ENCODE results near the gene PLB1. TPM values are rescaled to one million over a fixed set of nuclear protein-coding genes. Genes with fewer than 3 reads are reported as not detected.

The PLB1 gene
- total and polyA plus RNA-seq, 2 experiments from 2014 or later = 0.06 to 0.21 TPM

DNA sequence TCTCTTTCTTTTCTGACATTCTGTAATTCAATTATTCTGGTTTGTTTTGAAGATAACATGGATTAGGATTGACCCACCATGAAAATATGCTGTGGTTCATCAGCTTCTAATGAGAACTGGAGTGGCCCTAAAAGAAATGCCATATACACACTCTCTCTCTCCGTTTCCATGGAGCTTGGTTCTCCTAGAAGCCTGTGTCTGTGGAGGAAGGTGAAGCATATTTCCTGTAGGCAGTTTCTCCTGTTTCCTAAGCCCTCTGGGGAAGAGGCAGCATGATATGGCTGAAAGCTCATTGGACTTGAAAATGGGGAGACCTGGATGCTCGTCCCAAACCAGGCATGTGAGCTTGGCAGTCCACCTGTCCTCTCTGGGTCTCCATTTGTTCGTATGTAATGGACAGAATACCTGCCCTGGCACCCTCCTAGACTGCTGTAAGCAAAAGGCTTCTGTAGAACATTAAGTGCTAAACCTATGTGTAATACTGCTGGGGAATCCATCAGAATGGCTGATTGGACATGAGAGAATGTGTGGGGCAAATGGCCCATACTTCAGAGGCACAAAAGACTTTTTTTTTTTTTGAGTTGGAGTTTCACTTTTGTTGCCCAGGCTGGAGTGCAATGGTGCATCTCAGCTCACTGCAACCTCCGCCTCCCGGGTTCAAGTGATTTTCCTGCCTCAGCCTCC is 180.4 kb downstream of the PLB1 start (continued):
- TF ChIP-seq, protein P1, sequence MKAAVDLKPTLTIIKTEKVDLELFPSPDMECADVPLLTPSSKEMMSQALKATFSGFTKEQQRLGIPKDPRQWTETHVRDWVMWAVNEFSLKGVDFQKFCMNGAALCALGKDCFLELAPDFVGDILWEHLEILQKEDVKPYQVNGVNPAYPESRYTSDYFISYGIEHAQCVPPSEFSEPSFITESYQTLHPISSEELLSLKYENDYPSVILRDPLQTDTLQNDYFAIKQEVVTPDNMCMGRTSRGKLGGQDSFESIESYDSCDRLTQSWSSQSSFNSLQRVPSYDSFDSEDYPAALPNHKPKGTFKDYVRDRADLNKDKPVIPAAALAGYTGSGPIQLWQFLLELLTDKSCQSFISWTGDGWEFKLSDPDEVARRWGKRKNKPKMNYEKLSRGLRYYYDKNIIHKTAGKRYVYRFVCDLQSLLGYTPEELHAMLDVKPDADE (IDR thresholded peaks at IDR 0.05) = no peak
- TF ChIP-seq EZH2 (IDR thresholded peaks at IDR 0.05; ENCODE audit: low read depth, unreplicated experiment) = no peak
- no peak for TF ChIP-seq CREB1 (CRISPR knock-in tag; IDR thresholded peaks at IDR 0.05; ENCODE audit: low read depth)

DNA sequence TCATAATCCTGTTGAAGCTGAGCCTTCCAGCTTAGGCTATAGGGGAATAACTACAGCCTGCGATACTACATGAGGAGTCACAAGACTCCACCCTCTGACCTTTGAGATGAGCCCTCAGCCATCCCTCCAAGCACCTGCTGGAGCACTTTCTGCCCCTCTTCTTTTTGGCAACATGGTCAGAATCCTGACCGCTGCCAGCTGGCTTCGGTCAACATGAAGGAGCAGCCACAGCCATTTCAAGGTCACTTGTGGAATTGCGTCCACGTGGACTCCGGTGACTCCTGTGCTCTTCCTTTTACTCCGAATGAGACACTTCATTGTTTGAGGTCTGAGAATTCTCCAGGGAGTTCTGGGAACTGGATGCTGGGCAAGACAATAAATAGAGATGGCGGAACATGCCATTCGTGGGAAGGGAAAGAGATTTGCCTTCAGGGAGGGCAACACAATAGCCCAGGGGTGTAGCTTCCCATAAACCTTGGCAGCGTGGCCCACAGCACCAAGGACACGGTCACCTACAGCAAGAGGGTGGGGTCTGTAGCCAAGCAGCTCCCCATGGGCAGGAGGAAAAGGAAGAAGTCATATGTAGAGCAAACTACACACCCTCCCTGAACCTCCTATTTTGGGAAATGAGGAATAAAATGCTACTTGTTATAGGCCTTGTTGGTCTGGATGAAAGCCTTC is 182.5 kb downstream of the PLB1 start:
- H3K4me2 ChIP-seq = no peak overlapping the region
- no peak overlapping the region for H2AFZ ChIP-seq
- H3F3A ChIP-seq (replicated peaks; ENCODE audit: low read depth) = no peaks in the 10 kb centered on the region
- peaks cover 19% of the 10 kb centered on the region for H3K4me1 Mint-ChIP-seq
- peaks cover under 1% of the 10 kb centered on the region for H3K27me3 Mint-ChIP-seq (ENCODE audit: insufficient read depth, low read depth, poor library complexity)
- H3K4me3 Mint-ChIP-seq = no peak overlapping the region
- H3K27ac ChIP-seq (ENCODE audit: low read depth) = no peak overlapping the region
- no peak for DNase-seq (ENCODE audit: low spot score)
- 0 out of 2 replicates have a peak, but pooled peaks cover 5% of the 10 kb centered on the region for H3K9me2 ChIP-seq (ENCODE audit: insufficient read depth)
- no peaks in the 10 kb centered on the region for H3K79me2 ChIP-seq (replicated peaks; ENCODE audit: insufficient read depth)
- no peak overlapping the region for H3K27ac Mint-ChIP-seq
- H3K4me3 ChIP-seq = no peak overlapping the region
- H3K27me3 ChIP-seq (ENCODE audit: insufficient read depth) = no peaks in the 10 kb centered on the region
- no peak for ATAC-seq
- 0 out of 2 replicates have a peak, but pooled peaks cover 9% of the 10 kb centered on the region for H3K4me1 ChIP-seq (ENCODE audit: insufficient read depth)
- H4K20me1 ChIP-seq (replicated peaks; ENCODE audit: insufficient read depth) = no peaks in the 10 kb centered on the region
- no peaks in the 10 kb centered on the region for H3K9me3 Mint-ChIP-seq
- H3K36me3 ChIP-seq (ENCODE audit: insufficient read depth) = no peaks in the 10 kb centered on the region
- H3K36me3 Mint-ChIP-seq (ENCODE audit: low read depth) = no peaks in the 10 kb centered on the region
- TF ChIP-seq CREB1 (CRISPR knock-in tag; IDR thresholded peaks at IDR 0.05; ENCODE audit: low read depth) = no peak
- TF ChIP-seq, protein P1 (IDR thresholded peaks at IDR 0.05) = no peak
- TF ChIP-seq, protein P2, sequence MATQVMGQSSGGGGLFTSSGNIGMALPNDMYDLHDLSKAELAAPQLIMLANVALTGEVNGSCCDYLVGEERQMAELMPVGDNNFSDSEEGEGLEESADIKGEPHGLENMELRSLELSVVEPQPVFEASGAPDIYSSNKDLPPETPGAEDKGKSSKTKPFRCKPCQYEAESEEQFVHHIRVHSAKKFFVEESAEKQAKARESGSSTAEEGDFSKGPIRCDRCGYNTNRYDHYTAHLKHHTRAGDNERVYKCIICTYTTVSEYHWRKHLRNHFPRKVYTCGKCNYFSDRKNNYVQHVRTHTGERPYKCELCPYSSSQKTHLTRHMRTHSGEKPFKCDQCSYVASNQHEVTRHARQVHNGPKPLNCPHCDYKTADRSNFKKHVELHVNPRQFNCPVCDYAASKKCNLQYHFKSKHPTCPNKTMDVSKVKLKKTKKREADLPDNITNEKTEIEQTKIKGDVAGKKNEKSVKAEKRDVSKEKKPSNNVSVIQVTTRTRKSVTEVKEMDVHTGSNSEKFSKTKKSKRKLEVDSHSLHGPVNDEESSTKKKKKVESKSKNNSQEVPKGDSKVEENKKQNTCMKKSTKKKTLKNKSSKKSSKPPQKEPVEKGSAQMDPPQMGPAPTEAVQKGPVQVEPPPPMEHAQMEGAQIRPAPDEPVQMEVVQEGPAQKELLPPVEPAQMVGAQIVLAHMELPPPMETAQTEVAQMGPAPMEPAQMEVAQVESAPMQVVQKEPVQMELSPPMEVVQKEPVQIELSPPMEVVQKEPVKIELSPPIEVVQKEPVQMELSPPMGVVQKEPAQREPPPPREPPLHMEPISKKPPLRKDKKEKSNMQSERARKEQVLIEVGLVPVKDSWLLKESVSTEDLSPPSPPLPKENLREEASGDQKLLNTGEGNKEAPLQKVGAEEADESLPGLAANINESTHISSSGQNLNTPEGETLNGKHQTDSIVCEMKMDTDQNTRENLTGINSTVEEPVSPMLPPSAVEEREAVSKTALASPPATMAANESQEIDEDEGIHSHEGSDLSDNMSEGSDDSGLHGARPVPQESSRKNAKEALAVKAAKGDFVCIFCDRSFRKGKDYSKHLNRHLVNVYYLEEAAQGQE (IDR thresholded peaks at IDR 0.05; ENCODE audit: unreplicated experiment) = no peak
- no peak for TF ChIP-seq ZNF114 (CRISPR knock-in tag; IDR thresholded peaks at IDR 0.05)
- TF ChIP-seq EZH2phosphoT487 (IDR thresholded peaks at IDR 0.05; ENCODE audit: unreplicated experiment) = no peak
- no peak for TF ChIP-seq POLR2AphosphoS5 (IDR thresholded peaks at IDR 0.05; ENCODE audit: low read depth)
- TF ChIP-seq, protein P3, sequence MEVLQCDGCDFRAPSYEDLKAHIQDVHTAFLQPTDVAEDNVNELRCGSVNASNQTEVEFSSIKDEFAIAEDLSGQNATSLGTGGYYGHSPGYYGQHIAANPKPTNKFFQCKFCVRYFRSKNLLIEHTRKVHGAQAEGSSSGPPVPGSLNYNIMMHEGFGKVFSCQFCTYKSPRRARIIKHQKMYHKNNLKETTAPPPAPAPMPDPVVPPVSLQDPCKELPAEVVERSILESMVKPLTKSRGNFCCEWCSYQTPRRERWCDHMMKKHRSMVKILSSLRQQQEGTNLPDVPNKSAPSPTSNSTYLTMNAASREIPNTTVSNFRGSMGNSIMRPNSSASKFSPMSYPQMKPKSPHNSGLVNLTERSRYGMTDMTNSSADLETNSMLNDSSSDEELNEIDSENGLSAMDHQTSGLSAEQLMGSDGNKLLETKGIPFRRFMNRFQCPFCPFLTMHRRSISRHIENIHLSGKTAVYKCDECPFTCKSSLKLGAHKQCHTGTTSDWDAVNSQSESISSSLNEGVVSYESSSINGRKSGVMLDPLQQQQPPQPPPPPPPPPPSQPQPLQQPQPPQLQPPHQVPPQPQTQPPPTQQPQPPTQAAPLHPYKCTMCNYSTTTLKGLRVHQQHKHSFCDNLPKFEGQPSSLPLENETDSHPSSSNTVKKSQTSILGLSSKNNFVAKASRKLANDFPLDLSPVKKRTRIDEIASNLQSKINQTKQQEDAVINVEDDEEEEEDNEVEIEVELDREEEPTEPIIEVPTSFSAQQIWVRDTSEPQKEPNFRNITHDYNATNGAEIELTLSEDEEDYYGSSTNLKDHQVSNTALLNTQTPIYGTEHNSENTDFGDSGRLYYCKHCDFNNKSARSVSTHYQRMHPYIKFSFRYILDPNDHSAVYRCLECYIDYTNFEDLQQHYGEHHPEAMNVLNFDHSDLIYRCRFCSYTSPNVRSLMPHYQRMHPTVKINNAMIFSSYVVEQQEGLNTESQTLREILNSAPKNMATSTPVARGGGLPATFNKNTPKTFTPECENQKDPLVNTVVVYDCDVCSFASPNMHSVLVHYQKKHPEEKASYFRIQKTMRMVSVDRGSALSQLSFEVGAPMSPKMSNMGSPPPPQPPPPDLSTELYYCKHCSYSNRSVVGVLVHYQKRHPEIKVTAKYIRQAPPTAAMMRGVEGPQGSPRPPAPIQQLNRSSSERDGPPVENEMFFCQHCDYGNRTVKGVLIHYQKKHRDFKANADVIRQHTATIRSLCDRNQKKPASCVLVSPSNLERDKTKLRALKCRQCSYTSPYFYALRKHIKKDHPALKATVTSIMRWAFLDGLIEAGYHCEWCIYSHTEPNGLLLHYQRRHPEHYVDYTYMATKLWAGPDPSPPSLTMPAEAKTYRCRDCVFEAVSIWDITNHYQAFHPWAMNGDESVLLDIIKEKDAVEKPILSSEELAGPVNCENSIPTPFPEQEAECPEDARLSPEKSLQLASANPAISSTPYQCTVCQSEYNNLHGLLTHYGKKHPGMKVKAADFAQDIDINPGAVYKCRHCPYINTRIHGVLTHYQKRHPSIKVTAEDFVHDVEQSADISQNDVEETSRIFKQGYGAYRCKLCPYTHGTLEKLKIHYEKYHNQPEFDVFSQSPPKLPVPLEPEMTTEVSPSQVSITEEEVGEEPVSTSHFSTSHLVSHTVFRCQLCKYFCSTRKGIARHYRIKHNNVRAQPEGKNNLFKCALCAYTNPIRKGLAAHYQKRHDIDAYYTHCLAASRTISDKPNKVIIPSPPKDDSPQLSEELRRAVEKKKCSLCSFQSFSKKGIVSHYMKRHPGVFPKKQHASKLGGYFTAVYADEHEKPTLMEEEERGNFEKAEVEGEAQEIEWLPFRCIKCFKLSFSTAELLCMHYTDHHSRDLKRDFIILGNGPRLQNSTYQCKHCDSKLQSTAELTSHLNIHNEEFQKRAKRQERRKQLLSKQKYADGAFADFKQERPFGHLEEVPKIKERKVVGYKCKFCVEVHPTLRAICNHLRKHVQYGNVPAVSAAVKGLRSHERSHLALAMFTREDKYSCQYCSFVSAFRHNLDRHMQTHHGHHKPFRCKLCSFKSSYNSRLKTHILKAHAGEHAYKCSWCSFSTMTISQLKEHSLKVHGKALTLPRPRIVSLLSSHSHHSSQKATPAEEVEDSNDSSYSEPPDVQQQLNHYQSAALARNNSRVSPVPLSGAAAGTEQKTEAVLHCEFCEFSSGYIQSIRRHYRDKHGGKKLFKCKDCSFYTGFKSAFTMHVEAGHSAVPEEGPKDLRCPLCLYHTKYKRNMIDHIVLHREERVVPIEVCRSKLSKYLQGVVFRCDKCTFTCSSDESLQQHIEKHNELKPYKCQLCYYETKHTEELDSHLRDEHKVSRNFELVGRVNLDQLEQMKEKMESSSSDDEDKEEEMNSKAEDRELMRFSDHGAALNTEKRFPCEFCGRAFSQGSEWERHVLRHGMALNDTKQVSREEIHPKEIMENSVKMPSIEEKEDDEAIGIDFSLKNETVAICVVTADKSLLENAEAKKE (CRISPR knock-in tag; IDR thresholded peaks at IDR 0.05) = no peak
